K562 (cell line): ENCODE data around the gene ADORA2B. TPM values are rescaled to one million over a fixed set of nuclear protein-coding genes. Genes with fewer than 3 reads are reported as not detected.

Source experiments
- ARHGAP35 ChIP-seq: fragments of 450-650 bp; IDR thresholded peaks from 2 replicates; pipeline ENCODE4 v1.6.1; 2018; ENCODE audit not compliant: partially characterized antibody
- ATF2 ChIP-seq: sonication (generic); formaldehyde crosslinking; IDR thresholded peaks from 2 replicates; pipeline ENCODE4 v1.8.1; 2022; ENCODE audit warnings: missing genetic modification reagents
- BACH1 ChIP-seq: fragments of 200-800 bp; sonication (Bioruptor generic); IDR thresholded peaks from 2 replicates; pipeline ENCODE4 v1.6.1; 2016; ENCODE audit warnings: missing genetic modification characterization, missing compliant biosample characterization
- CBFA2T3 ChIP-seq: fragments of 450-650 bp; IDR thresholded peaks from 2 replicates; pipeline ENCODE4 v1.6.1; 2017
- EGR1 ChIP-seq: fragments of 450-650 bp; conservative IDR thresholded peaks from 2 replicates; pipeline ENCODE4 v1.6.1; 2017; ENCODE audit warnings: mild to moderate bottlenecking
- KLF10 ChIP-seq: fragments of 250-450 bp; sonication (Bioruptor Pico); IDR thresholded peaks from 2 replicates; pipeline ENCODE4 v1.6.1; 2021; ENCODE audit warnings: matching md5 sums
- LARP7 ChIP-seq: fragments of 450-650 bp; IDR thresholded peaks from 2 replicates; pipeline ENCODE4 v1.6.1; 2016
- MEF2D ChIP-seq: conservative IDR thresholded peaks from 2 replicates; pipeline ENCODE4 v1.6.1; 2016; ENCODE audit warnings: low read depth, missing genetic modification characterization, missing compliant biosample characterization
- MTA1 ChIP-seq: fragments of 450-650 bp; IDR thresholded peaks from 2 replicates; pipeline ENCODE4 v1.6.1; 2017; ENCODE audit warnings: borderline replicate concordance
- MTA3 ChIP-seq: fragments of 450-650 bp; formaldehyde crosslinking; IDR thresholded peaks from 2 replicates; pipeline ENCODE4 v1.6.1; 2017; ENCODE audit warnings: mild to moderate bottlenecking, borderline replicate concordance
- NBN ChIP-seq: fragments of 450-650 bp; IDR thresholded peaks from 2 replicates; pipeline ENCODE4 v1.6.1; 2016; ENCODE audit warnings: low read depth, mild to moderate bottlenecking
- NCOA2 ChIP-seq, 2 experiments: fragments of 450-650 bp; IDR thresholded peaks; 2 replicates each; pipeline ENCODE4 v1.6.1; 2018; ENCODE audit warnings: mild to moderate bottlenecking in 2 of 2, moderate library complexity in 1 of 2; ENCODE audit not compliant: partially characterized antibody in 2 of 2
- NEUROD1 ChIP-seq: fragments of 150-350 bp; IDR thresholded peaks from 2 replicates; pipeline ENCODE4 v1.6.1; 2014; ENCODE audit warnings: borderline replicate concordance, low read length, low read depth; ENCODE audit not compliant: partially characterized antibody
- NR2F6 ChIP-seq: fragments of 450-650 bp; formaldehyde crosslinking; IDR thresholded peaks from 2 replicates; pipeline ENCODE4 v1.4.0; 2020; ENCODE audit warnings: mild to moderate bottlenecking
- PTRF ChIP-seq: fragments of 450-650 bp; IDR thresholded peaks from 2 replicates; pipeline ENCODE4 v1.6.1; 2016; ENCODE audit warnings: mild to moderate bottlenecking, missing genetic modification characterization, missing compliant biosample characterization
- RFX1 ChIP-seq: fragments of 450-650 bp; IDR thresholded peaks from 2 replicates; pipeline ENCODE4 v1.6.1; 2016; ENCODE audit warnings: mild to moderate bottlenecking, moderate library complexity
- RFX5 ChIP-seq: IDR thresholded peaks from 2 replicates; pipeline ENCODE4 v1.6.1; 2011; ENCODE audit warnings: low read depth, mild to moderate bottlenecking, improper control_type of control experiment, low read length
- XRCC3 ChIP-seq: fragments of 450-650 bp; IDR thresholded peaks from 2 replicates; pipeline ENCODE4 v1.6.1; 2017; ENCODE audit warnings: mild to moderate bottlenecking, moderate library complexity
- ZKSCAN8 ChIP-seq: fragments of 200-800 bp; sonication (Bioruptor generic); IDR thresholded peaks from 2 replicates; pipeline ENCODE4 v1.6.1; 2016; ENCODE audit warnings: missing genetic modification characterization, missing compliant biosample characterization
- ZNF282 ChIP-seq: sonication (generic); formaldehyde crosslinking; IDR thresholded peaks from 2 replicates; pipeline ENCODE4 v1.8.1; 2023; ENCODE audit warnings: missing genetic modification reagents
- ZNF324 ChIP-seq: fragments of 250-450 bp; sonication (Bioruptor Pico); IDR thresholded peaks from 2 replicates; pipeline ENCODE4 v1.4.0; 2020; ENCODE audit warnings: mild to moderate bottlenecking
- polyA plus RNA-seq, 8 experiments: library from polyadenylated mRNA; depleted of rRNA in 4 of 8; stranded (reverse) in 5 of 8; unstranded in 3 of 8; fragments of >200 nt; fragmentation: Nextera tagmentation in 2 of 8; fragmentation: Illumina TruSeq in 1 of 8; extraction: Ambion mirVana in 2 of 8; extraction: Trizol in 1 of 8; gene quantifications; 2 replicates each; pipeline versions ENCODE4 v1.2.1 to v1.2.3, GENCODE V29; 2011 to 2014; ENCODE audit warnings: inconsistent platforms in 1 of 8, missing spikeins in 1 of 8
- total RNA-seq, 7 experiments: library from RNA; depleted of rRNA in 6 of 7; stranded (reverse); fragments of >200 nt in 6 of 7; fragmentation: Illumina TruSeq in 2 of 7; extraction: Trizol in 2 of 7; gene quantifications; 2 replicates each; pipeline versions ENCODE4 v1.2.1 to v1.2.3, GENCODE V29; 2011 to 2021; ENCODE audit warnings: low replicate concordance in 1 of 7
- TF ChIP-seq, protein P1 (sequence below): IDR thresholded peaks from 2 replicates; pipeline ENCODE4 v1.6.1; 2011; ENCODE audit not compliant: insufficient read length; ENCODE audit errors: extremely low read depth
- TF ChIP-seq, protein P2 (sequence below): fragments of 250-450 bp; sonication (Bioruptor Pico); IDR thresholded peaks from 2 replicates; pipeline ENCODE4 v1.9.0; 2021; ENCODE audit warnings: mild to moderate bottlenecking, inconsistent platforms
- TF ChIP-seq, protein P3 (sequence below): fragments of 450-650 bp; IDR thresholded peaks from 2 replicates; pipeline ENCODE4 v1.6.1; 2016; ENCODE audit warnings: antibody characterized with exemption

Gene ADORA2B
- total and polyA plus RNA-seq, 9 of the 15 experiments (the other 6 are each of a cell fraction or from before 2014, with no cell fraction given): 6.4 to 16.6 (median 10.5) TPM

DNA sequence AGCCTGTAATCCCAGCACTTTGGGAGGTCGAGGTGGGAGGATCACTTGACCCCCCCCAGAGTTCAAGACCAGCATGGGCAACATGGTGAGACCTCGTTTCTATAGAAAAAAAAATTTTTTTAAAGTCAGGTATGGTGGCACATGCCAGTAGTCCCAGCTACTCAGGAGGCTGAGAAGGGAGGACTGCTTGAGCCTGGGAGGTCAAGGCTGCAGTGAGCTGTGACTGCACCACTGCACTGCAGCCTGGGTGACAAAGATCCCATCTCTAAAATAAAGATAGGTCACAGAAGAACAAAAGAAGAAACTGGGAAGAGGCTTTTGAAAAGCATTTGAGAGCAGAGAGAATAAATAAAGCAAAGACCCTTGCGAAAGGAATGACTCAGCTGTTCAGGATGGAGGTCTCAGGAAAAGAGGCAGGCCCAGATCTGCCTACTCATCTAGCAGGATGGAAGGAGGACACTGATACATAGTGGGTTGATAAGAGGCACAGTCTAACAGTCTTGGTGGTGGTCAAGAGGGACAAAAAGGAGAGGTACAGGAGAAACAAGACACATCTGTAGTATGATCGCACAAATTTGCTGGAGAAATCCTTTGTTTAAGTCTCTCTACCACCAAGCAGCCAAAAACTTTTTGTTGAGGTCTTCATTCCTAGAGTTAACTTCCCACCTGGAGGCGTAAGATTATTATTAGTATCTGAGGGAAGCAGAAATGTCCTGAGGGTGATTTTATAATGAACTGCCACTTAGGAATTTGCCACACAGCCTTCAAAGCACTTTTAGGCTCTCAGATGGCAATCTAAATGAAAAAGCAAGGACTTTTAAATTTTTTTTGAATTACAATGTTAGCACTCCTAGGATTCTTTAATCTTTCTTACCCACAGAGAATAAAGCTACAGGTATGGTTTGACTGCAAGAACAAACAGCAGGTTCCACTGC is 37.0 kb downstream of the ADORA2B start (continued):
- no peak for TF ChIP-seq XRCC3
- TF ChIP-seq NCOA2 (IDR thresholded peaks at IDR 0.05; ENCODE audit: partially characterized antibody in 2 of 2): no peak
- TF ChIP-seq ARHGAP35: no peak
- no peak for TF ChIP-seq KLF10 (CRISPR knock-in tag)
- peak; percentile 47; the same call in 1 of the 2 replicates for TF ChIP-seq NBN
- TF ChIP-seq ATF2 (CRISPR knock-in tag): no peak
- 0 out of 2 replicates have a peak, but pooled peaks have one; percentile 43 for TF ChIP-seq MTA1
- TF ChIP-seq RFX5: no peak
- peak; percentile 62 for TF ChIP-seq CBFA2T3
- TF ChIP-seq, protein P1, sequence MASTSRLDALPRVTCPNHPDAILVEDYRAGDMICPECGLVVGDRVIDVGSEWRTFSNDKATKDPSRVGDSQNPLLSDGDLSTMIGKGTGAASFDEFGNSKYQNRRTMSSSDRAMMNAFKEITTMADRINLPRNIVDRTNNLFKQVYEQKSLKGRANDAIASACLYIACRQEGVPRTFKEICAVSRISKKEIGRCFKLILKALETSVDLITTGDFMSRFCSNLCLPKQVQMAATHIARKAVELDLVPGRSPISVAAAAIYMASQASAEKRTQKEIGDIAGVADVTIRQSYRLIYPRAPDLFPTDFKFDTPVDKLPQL: no peak
- TF ChIP-seq MEF2D (tag): no peak
- no peak for TF ChIP-seq PTRF (tag)
- TF ChIP-seq NEUROD1: no peak
- TF ChIP-seq NR2F6 (CRISPR knock-in tag): no peak
- no peak for TF ChIP-seq MTA3
- TF ChIP-seq BACH1: 0 out of 2 replicates have a peak, but pooled peaks have one; percentile 59
- no peak for TF ChIP-seq ZNF324 (CRISPR knock-in tag)
- no peak for TF ChIP-seq EGR1
- TF ChIP-seq ZNF282 (CRISPR knock-in tag): no peak
- TF ChIP-seq RFX1: no peak
- TF ChIP-seq, protein P2, sequence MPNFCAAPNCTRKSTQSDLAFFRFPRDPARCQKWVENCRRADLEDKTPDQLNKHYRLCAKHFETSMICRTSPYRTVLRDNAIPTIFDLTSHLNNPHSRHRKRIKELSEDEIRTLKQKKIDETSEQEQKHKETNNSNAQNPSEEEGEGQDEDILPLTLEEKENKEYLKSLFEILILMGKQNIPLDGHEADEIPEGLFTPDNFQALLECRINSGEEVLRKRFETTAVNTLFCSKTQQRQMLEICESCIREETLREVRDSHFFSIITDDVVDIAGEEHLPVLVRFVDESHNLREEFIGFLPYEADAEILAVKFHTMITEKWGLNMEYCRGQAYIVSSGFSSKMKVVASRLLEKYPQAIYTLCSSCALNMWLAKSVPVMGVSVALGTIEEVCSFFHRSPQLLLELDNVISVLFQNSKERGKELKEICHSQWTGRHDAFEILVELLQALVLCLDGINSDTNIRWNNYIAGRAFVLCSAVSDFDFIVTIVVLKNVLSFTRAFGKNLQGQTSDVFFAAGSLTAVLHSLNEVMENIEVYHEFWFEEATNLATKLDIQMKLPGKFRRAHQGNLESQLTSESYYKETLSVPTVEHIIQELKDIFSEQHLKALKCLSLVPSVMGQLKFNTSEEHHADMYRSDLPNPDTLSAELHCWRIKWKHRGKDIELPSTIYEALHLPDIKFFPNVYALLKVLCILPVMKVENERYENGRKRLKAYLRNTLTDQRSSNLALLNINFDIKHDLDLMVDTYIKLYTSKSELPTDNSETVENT (CRISPR knock-in tag): no peak
- TF ChIP-seq, protein P3, sequence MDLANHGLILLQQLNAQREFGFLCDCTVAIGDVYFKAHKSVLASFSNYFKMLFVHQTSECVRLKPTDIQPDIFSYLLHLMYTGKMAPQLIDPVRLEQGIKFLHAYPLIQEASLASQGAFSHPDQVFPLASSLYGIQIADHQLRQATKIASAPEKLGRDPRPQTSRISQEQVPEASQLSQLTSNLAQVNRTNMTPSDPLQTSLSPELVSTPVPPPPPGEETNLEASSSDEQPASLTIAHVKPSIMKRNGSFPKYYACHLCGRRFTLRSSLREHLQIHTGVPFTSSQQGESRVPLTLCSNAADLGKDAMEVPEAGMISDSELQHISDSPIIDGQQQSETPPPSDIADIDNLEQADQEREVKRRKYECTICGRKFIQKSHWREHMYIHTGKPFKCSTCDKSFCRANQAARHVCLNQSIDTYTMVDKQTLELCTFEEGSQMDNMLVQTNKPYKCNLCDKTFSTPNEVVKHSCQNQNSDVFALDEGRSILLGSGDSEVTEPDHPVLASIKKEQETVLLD: 0 out of 2 replicates have a peak, but pooled peaks have one; percentile 57
- no peak for TF ChIP-seq ZKSCAN8
- TF ChIP-seq LARP7: no peak
